HG02623 (cell line): ENCODE data around the gene SLC25A48.
"Not testable (repeated sequence)": the region's sequence is repeated elsewhere in the genome, so short reads cannot be mapped to it uniquely, and the experiment has no call there.

Source experiments
- ATAC-seq: cut with Tn5 transposase; IDR thresholded peaks from one replicate; pipeline ENCODE4 v1.9.1; 2021; ENCODE audit warnings: moderate library complexity; ENCODE audit not compliant: unreplicated experiment

The SLC25A48 gene

GRCh38 chr5:135857630-135858311, 23.3 kb downstream of the SLC25A48 start:
- no peak for ATAC-seq

- not testable (repeated sequence) for ATAC-seq
Observed at GRCh38 chr5:135859186-135859585, 24.7 kb downstream of the SLC25A48 start.

GRCh38 chr5:135859641-135860040, 25.2 kb downstream of the SLC25A48 start:
- ATAC-seq: no peak

- no peak for ATAC-seq
Observed at GRCh38 chr5:135861641-135862040, 27.2 kb downstream of the SLC25A48 start.

DNA sequence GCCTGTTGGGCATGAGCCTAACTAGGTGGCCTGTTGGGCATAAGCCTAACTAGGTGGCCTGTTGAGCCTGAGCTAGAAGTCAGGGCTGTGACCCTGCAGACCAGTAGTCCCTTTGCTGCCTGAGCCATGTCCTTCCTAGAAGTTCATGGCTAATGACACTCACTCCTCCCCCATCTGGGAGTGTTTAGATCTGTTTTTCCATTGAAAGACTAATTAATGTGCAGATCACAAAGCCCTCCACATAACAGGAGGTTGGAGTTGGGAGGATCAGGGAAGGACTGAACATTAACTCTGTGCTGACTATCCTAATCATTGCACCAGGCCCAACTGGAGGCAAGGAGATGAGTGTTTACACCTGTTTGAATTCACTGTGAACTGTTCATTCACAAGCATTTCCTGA, 27.6 kb downstream of the SLC25A48 start:
- ATAC-seq: no peak

GRCh38 chr5:135862744-135863143, 28.3 kb downstream of the SLC25A48 start:
- no peak for ATAC-seq

DNA sequence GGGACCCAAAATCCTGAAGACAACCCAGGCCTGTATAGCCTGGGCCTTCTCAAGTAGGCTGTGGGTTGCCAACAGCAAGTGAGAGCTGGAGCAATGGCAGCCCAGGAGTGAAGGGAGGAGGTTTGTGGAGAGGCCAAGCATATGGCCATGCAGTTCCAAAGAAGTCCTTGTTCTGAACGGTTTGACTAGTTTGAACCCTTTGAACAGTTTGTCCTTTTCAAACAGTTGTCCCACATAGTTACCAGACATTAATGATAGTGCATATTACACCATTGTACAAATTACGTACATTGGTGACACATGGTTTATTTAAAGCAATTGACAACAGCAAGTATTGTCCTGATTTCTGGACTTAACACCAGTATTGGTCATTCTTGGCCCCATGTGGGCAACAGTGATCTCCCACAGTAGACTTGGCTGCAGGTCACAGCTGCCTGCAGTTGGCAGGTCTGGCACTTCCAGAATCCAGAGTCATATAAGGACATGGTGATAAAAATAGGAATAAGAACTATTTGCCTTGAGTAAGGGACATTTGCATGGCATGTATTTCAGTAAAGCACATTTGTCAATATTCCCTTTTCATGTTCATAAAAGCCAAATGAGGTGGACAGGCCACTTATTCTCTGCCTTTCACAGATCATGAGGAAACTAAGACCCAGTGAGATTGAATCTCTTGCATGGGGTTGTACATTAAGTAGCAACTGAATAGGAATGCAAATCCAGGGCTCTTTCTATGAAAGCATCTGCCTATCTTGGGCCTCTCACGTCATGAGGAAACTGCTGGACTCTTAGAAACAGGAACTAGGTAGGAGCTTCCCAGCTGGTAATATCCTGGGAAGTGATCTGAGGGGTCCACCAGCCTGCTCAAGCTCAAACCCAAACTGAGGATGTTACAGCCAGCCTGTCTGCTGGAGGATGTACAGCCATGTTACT, 30.3 kb downstream of the SLC25A48 start:
- no peak for ATAC-seq

DNA sequence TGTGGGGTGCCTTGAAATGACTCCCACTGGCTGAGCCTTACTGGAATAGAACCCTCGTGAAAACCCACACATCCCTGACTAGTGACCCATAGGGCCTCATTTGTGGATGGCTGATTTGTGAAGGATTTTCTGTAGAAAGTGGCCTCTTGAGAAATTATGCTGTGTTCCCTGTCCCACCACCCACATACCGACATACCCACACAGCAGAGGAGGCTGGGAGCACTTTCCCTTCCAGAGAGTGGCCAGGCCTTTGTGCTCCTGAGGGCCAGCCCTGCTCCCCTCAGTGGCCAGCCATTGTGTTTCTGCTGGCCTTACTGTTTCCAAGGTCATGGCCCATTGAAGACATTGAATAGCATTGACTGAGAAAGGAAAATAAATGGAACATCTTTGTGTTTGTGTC, 31.6 kb downstream of the SLC25A48 start:
- no peak for ATAC-seq

DNA sequence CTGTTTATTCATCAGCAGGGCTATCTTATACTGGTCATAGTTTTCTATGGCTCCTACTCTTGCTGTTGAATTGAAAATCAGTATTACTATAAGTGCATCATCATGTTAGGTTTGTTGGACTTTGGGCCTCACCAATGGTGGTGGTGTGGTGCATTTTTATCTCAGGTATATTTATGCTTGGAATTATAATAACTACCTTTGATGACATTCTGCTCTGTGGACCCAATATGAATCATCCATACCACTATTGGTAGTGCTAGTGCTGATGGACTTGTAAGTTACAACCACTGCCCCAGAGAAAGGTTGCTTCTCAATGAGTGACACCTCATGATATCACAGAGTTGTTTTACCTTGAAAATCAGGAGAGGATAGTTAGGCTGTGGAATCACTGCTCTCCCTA, 33.1 kb downstream of the SLC25A48 start:
- ATAC-seq: no peak

DNA sequence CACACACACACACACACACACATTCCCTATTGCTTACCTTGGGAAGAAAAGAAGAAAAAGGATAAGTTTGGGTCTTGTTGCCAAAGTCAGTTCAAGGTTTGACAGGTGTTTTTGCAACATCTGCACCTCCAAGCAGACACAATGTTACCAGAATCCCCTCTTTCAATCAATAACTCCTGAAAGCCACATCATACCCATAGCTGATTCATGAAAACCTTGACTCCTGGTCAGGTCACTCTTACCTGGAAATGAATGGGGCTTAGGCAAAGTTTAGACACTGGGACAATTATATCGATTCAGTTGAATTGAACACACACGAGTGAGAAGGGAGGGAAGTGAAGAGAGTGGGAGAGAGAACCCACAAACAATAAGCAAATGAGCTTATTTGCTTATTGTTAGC, 34.2 kb downstream of the SLC25A48 start:
- ATAC-seq: no peak

GRCh38 chr5:135869276-135869675, 34.8 kb downstream of the SLC25A48 start:
- no peak for ATAC-seq

DNA sequence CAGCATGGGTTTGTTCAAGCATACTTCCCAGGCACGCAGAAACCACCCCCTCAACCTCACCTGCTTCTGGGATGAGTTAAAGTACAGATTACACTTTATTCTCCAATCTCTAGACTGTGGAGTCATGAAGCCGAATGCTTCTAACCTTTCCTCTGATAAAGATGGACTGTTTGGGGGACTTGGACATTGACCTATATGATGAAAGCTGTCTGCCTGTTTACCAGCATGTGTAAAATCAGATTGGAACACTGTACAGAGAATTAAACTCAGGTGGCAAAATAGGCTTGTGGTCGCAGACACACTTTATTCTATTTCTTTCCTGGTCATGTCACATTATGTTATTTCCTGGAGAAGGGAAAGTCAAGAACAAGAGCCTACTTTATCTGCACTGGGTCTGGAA, 35.5 kb downstream of the SLC25A48 start:
- no peak for ATAC-seq

- no peak for ATAC-seq
Observed at GRCh38 chr5:135871268-135871915, 36.9 kb downstream of the SLC25A48 start.

DNA sequence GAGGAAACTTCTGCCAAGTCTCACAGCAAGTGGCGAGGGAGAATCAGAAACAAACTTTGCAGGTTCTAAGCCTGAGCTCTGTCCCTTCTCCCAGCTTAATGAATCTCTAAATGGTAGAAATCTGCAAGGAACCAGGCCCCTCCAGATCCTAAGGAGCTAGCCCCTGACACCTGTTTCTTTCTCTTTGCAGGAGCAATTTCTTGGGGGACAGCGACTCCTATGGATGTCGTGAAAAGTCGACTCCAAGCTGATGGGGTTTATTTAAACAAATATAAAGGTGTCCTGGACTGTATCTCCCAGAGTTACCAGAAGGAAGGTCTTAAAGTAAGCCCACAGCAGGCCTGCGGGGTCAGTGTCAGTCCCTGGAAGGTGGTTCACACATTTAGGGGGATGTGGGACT, 39.4 kb downstream of the SLC25A48 start:
- no peak for ATAC-seq

DNA sequence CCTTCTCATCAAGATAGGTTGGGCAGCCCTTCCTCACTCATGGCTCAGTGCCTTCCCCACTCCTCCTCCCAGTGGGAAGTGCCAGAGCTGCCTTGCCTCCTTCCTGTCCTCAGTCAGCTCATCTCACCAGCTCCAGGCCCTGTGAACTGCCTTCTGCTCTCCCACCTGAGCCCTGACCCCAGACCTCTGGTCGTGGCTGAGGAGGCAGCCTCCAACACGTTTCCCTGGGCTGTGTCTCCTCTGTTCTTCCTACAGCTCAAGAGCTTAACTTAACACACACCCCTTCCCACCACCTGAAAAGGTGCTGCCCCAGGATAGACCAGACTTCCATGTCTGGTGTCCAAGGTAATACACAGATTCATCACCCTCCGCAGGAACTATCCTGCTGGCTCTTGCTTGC, 40.0 kb downstream of the SLC25A48 start:
- no peak for ATAC-seq

GRCh38 chr5:135875567-135875966, 41.1 kb downstream of the SLC25A48 start:
- ATAC-seq: no peak

DNA sequence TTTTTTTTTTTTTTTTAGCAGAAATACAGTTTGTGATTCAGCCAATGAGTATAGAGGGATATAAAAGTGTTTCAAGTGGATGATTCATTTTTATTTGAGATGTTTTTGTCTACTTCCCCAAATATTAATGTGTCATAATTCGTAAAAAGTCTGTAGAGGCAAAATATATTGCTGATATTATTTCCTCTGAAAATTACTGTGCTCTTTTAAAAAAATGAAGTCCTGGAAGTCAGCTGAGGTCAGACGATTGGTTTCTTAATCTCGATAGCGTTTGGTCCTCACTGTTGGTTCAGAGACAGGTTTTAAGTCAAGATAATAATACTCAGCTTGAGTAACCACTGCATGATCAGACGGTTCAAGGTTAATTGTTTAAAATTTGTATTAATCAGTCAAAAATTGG, 41.7 kb downstream of the SLC25A48 start:
- no peak for ATAC-seq

GRCh38 chr5:135877570-135878155, 43.2 kb downstream of the SLC25A48 start:
- ATAC-seq: no peak

DNA sequence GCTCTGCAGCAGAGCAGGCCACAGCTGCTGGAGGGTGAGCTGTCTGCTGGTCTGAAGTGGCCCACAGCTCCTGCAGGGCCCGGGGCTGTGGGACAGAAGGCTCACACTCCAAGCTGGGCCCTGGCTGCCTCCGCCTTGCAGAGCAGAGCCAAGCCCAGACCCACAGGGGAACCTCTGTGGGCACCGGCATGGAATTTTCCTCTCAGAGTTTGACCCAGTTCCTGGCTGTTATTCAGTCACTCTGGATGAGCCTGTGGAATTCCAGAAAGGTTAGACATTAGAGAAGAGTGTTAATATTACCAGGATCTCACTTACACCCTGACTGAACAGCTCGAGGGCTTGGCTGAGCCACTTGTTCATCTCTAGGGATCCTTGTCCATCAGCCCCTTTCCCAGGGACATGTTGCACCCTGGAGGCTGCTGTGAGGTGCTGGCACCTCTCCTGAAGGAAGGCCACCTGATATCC, 43.7 kb downstream of the SLC25A48 start:
- no peak for ATAC-seq

GRCh38 chr5:135879591-135879990, 45.1 kb downstream of the SLC25A48 start:
- ATAC-seq: no peak

DNA sequence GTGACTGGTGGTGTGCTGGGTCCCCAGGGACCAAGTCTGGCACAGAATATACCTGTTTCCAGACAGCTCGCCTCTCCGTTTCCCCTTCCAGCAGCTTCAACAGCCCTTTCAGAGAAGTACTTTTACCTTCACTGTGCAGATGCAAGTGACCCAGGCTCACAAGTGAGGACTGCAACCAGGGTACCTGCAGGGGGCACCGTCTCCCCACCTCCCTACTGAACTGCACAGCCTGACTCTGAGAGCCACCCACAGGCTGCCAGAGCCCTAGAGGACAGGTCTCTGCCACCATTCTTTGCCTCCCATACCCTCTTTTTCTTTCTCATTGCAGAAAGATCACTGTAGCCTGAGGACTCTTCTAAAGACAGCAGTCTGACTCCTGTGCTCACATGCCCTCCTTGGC, 45.8 kb downstream of the SLC25A48 start:
- no peak for ATAC-seq
